ENCODE measurements around the gene RAET1G. TPM values are rescaled to one million over a fixed set of nuclear protein-coding genes. Genes with fewer than 3 reads are reported as not detected.

RAET1G gene
- total and polyA plus RNA-seq, 2 donors (not counting 1 experiment from before 2014, with no cell fraction given), result not detected

DNA sequence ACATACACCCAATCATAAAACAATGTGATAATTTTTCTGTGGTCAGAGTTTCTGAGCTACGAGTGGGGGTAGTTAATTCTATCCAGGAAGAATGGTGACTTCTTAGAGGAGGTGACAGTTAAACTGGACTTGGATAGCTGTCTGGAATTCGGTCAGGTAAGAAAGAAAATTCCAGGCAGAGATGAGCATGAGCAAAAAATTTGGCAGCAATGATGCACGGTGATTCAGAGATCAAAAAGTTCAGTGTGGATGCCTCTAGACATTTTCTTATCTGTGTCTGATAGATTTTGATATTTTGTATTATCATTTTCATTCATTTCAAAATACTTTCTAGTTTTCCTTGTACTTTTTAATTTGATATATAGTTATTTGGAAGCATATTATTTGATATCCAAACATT, 37.0 kb downstream of the RAET1G start:
- intact Hi-C loops (cut with micrococcal nuclease), result no loop called here
- WGBS (ENCODE audit: insufficient coverage), result 100% methylated on average over 2 of the region's 3 CpGs
- Histone ChIP-seq H3K4me2 (replicated peaks; ENCODE audit: low read depth, low read length, poor library complexity, severe bottlenecking) (no peak overlapping the region), H4K20me1 (ENCODE audit: control insufficient read depth, insufficient read depth, low read length, poor library complexity, severe bottlenecking) (no peaks in the 10 kb centered on the region), H3K4me1 (ENCODE audit: control insufficient read depth in 2 of 2, insufficient read depth in 2 of 2, low read length in 2 of 2) (no peaks in the 10 kb centered on the region), H2AFZ (ENCODE audit: insufficient read depth, low read depth, low read length, poor library complexity, severe bottlenecking) (no peak overlapping the region), H3K27ac (ENCODE audit: low read length in 2 of 2) (no peak overlapping the region), H3K27me3 (replicated peaks in 1 of 4; ENCODE audit: control extremely low read depth in 1 of 4, control insufficient read depth in 3 of 4, insufficient read depth in 4 of 4, low read length in 3 of 4) (peaks cover 0 to 4% (median 0%) of the 10 kb centered on the region in 4 experiments), H3K36me3 (replicated peaks in 1 of 2; ENCODE audit: control extremely low read depth in 1 of 2, control insufficient read depth in 1 of 2, extremely low read depth in 1 of 2, insufficient read depth in 2 of 2, low read length in 1 of 2) (no peaks in the 10 kb centered on the region), H3K9me3 (ENCODE audit: control extremely low read depth in 1 of 3, control insufficient read depth in 2 of 3, insufficient read depth in 1 of 3, low read length in 2 of 3) (no peaks in the 10 kb centered on the region), H3K9ac (ENCODE audit: low read length) (no peak overlapping the region), H3K79me2 (ENCODE audit: control insufficient read depth, insufficient read depth, low read length) (no peaks in the 10 kb centered on the region), H3K4me3 (ENCODE audit: control extremely low read depth in 1 of 5, extremely low read depth in 1 of 5, insufficient read depth in 1 of 5, low read depth in 2 of 5, low read length in 4 of 5) (no peak overlapping the region)
- peaks cover 60% of the 10 kb centered on the region for H3K27me3 Mint-ChIP-seq
- no peak for ATAC-seq (ENCODE audit: low read depth)
- H3K9me3 Mint-ChIP-seq (ENCODE audit: insufficient read depth), result no peaks in the 10 kb centered on the region
- H3K4me3 Mint-ChIP-seq, result no peak overlapping the region
- CTCF ChIA-PET, result no interaction called here
- TF ChIP-seq, protein P1, sequence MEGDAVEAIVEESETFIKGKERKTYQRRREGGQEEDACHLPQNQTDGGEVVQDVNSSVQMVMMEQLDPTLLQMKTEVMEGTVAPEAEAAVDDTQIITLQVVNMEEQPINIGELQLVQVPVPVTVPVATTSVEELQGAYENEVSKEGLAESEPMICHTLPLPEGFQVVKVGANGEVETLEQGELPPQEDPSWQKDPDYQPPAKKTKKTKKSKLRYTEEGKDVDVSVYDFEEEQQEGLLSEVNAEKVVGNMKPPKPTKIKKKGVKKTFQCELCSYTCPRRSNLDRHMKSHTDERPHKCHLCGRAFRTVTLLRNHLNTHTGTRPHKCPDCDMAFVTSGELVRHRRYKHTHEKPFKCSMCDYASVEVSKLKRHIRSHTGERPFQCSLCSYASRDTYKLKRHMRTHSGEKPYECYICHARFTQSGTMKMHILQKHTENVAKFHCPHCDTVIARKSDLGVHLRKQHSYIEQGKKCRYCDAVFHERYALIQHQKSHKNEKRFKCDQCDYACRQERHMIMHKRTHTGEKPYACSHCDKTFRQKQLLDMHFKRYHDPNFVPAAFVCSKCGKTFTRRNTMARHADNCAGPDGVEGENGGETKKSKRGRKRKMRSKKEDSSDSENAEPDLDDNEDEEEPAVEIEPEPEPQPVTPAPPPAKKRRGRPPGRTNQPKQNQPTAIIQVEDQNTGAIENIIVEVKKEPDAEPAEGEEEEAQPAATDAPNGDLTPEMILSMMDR (IDR thresholded peaks at IDR 0.05), result no peak
- no peak for TF ChIP-seq EZH2 (IDR thresholded peaks at IDR 0.05; ENCODE audit: borderline replicate concordance, insufficient read depth, low read depth, low read length, poor library complexity, severe bottlenecking)
- no peak overlapping the region for H3K27ac Mint-ChIP-seq
- POLR2A ChIA-PET, result no interaction called here
- DNase-seq, result no peak
- no peaks in the 10 kb centered on the region for H3K4me1 Mint-ChIP-seq

DNA sequence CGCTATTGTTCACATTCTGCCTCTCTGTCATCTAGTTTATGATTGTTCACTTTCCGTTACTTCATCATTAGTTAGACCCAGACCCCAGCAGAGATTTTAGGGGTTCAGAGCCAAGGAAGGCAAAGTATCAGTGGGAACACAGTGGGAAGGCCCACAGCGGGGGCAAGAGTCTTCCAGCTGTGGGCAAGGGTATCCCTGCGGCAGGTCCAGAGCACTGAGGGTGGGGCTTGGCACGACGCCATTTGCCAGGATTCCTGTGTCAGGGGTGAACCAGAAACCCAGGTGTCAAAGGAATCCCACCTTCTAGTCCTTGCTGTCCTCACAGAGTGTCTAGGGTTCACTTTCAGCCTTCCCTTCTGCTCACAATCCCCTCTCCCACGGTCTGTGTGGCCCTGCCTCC, 38.3 kb downstream of the RAET1G start:
- no peak overlapping the region for H3K27ac Mint-ChIP-seq
- Histone ChIP-seq H4K20me1 (ENCODE audit: control insufficient read depth, insufficient read depth, low read length, poor library complexity, severe bottlenecking) (no peaks in the 10 kb centered on the region), H3K4me2 (replicated peaks; ENCODE audit: low read depth, low read length, poor library complexity, severe bottlenecking) (no peak overlapping the region), H3K79me2 (ENCODE audit: control insufficient read depth, insufficient read depth, low read length) (no peaks in the 10 kb centered on the region), H3K27me3 (replicated peaks in 1 of 4; ENCODE audit: control extremely low read depth in 1 of 4, control insufficient read depth in 3 of 4, insufficient read depth in 4 of 4, low read length in 3 of 4) (peaks cover 0 to 9% (median 0%) of the 10 kb centered on the region in 4 experiments), H3K27ac (ENCODE audit: low read length in 2 of 2) (no peak overlapping the region), H3K36me3 (replicated peaks in 1 of 2; ENCODE audit: control extremely low read depth in 1 of 2, control insufficient read depth in 1 of 2, extremely low read depth in 1 of 2, insufficient read depth in 2 of 2, low read length in 1 of 2) (no peaks in the 10 kb centered on the region), H3K9me3 (ENCODE audit: control extremely low read depth in 1 of 3, control insufficient read depth in 2 of 3, insufficient read depth in 1 of 3, low read length in 2 of 3) (no peaks in the 10 kb centered on the region), H3K9ac (ENCODE audit: low read length) (no peak overlapping the region), H3K4me3 (ENCODE audit: control extremely low read depth in 1 of 5, extremely low read depth in 1 of 5, insufficient read depth in 1 of 5, low read depth in 2 of 5, low read length in 4 of 5) (no peak overlapping the region), H2AFZ (ENCODE audit: insufficient read depth, low read depth, low read length, poor library complexity, severe bottlenecking) (no peak overlapping the region), H3K4me1 (ENCODE audit: control insufficient read depth in 2 of 2, insufficient read depth in 2 of 2, low read length in 2 of 2) (no peaks in the 10 kb centered on the region)
- intact Hi-C loops (cut with micrococcal nuclease), result no loop called here
- no peaks in the 10 kb centered on the region for H3K9me3 Mint-ChIP-seq (ENCODE audit: insufficient read depth)
- ATAC-seq (ENCODE audit: low read depth), result no peak
- DNase-seq, result no peak
- H3K4me3 Mint-ChIP-seq, result no peak overlapping the region
- no peak for TF ChIP-seq EZH2 (IDR thresholded peaks at IDR 0.05; ENCODE audit: borderline replicate concordance, insufficient read depth, low read depth, low read length, poor library complexity, severe bottlenecking)
- TF ChIP-seq, protein P1 (IDR thresholded peaks at IDR 0.05), result no peak
- H3K4me1 Mint-ChIP-seq, result no peaks in the 10 kb centered on the region
- POLR2A ChIA-PET, result no interaction called here
- WGBS (ENCODE audit: insufficient coverage), result 79% methylated on average over 4 of the region's 7 CpGs
- peaks cover 64% of the 10 kb centered on the region for H3K27me3 Mint-ChIP-seq
- CTCF ChIA-PET, result no interaction called here

All from B cell (primary cell).